HG03025 (cell line): Measurements from ENCODE around the gene NTRK3.
"Not testable (repeated sequence)": the region's sequence is repeated elsewhere in the genome, so short reads cannot be mapped to it uniquely, and the experiment has no call there.

ENCODE experiments used
- ATAC-seq: cut with Tn5 transposase; IDR thresholded peaks from one replicate; pipeline ENCODE4 v1.9.1; 2021; ENCODE audit warnings: mild to moderate bottlenecking, moderate library complexity; ENCODE audit not compliant: unreplicated experiment, low FRiP score

The NTRK3 gene

GRCh38 chr15:87858651-87859050, 397.9 kb downstream of the NTRK3 start:
- ATAC-seq = no peak

GRCh38 chr15:87851497-87851896, 405.0 kb downstream of the NTRK3 start:
- ATAC-seq = no peak

- ATAC-seq = no peak
These were observed 405.6 kb downstream of the NTRK3 start for GRCh38 chr15:87850916-87851315.

GRCh38 chr15:87849181-87849580, 407.4 kb downstream of the NTRK3 start:
- ATAC-seq = no peak

GRCh38 chr15:87848012-87848411, 408.5 kb downstream of the NTRK3 start:
- ATAC-seq = no peak

GRCh38 chr15:87846746-87847145, 409.8 kb downstream of the NTRK3 start:
- ATAC-seq = no peak

GRCh38 chr15:87843312-87843711, 413.2 kb downstream of the NTRK3 start:
- ATAC-seq = no peak

- ATAC-seq = no peak
These were observed 415.0 kb downstream of the NTRK3 start for GRCh38 chr15:87841426-87841998.

GRCh38 chr15:87835830-87836229, 420.7 kb downstream of the NTRK3 start:
- not testable (repeated sequence) for ATAC-seq

GRCh38 chr15:87833333-87833732, 423.2 kb downstream of the NTRK3 start:
- ATAC-seq = not testable (repeated sequence)

- ATAC-seq = no peak
These were observed 427.0 kb downstream of the NTRK3 start for GRCh38 chr15:87829332-87830050.

GRCh38 chr15:87828608-87829007, 427.9 kb downstream of the NTRK3 start:
- no peak for ATAC-seq

- no peak for ATAC-seq
These were observed 429.4 kb downstream of the NTRK3 start for GRCh38 chr15:87827131-87827530.

GRCh38 chr15:87826119-87826747, 430.3 kb downstream of the NTRK3 start:
- ATAC-seq = no peak

- no peak for ATAC-seq
These were observed 437.8 kb downstream of the NTRK3 start for GRCh38 chr15:87818756-87819155.

GRCh38 chr15:87817553-87817952, 439.0 kb downstream of the NTRK3 start:
- ATAC-seq = no peak

GRCh38 chr15:87816811-87817210, 439.7 kb downstream of the NTRK3 start:
- ATAC-seq = no peak

GRCh38 chr15:87816016-87816415, 440.5 kb downstream of the NTRK3 start:
- no peak for ATAC-seq
